Pons (tissue), 1 donor: ENCODE results near the gene TPP1.

ENCODE experiments used
- DNase-seq: peaks from one replicate; pipeline ENCODE4 v3.0.0-alpha.2; 2016; ENCODE audit warnings: low spot score

TPP1 gene

DNA sequence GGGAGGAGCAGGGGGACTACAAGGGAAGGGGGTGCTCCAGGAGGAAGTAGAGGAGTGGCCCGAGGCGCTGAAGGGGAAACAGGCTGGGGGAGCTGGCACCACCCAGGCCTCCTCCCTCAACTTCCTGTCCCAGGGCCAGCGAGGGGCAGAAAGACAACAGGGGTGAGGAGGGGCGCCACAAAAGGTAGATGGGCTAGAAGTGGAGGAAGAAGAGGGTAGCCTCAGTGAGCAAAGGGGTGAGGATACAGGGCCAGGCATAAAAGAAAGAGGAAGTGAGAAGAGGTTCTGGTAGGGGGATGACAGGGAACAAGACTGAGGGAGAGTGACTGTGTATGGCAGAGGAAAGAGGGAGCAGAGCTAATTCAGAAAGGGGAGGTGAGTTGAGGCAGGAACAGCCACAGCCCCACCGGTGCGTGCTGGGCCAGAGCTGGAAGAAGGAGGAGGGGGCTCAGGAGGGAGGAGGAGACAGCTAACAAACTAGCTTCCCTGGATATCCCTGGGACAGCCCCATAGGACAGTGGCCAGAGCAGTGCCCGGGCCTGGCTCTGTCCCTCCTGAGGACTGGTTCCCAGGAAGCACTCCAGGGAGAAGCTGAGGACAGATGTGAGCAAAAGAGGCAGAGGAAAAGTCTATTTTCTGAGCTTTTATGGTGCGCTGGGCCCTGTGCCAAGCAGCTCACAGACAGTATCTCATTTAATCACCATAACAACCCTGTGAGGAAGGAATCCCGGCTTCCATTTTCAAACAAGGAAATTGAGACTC is 27.9 kb upstream of the TPP1 start:
- no peak for DNase-seq

DNA sequence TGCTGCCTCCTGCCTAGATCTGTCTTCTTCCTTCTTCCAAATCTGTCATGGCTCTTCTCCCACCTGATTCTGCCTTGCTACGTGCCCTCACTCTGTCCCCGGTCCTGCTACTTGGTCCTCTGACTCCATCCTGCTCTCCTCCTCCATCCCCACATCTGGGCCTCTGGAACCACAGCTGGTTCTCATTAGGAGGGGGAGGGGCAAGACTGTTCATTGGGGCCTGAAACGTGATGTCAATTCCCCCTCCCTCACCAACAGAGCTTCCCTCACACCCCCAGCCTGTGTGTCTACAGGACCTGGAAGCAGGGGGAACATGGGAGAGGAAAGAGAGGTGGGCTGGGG is 27.3 kb upstream of the TPP1 start:
- no peak for DNase-seq

DNA sequence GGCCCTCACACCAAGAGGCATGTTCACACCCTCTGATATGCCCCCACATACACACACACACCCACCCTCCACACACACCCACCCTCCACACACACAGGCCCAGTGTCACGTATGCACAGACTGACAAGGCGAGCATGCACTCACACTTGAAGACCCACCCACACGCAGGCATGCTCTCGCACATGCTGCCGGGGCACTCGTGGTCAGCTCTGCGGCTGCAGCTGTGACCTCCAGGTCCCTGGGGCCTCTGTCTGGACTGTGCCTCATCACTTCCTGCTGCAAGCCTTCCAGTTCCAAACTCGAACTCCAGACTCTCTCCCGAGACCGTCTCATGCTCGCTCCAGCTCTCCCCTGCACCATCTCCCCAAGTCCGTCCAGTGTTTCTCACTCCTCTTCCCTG is 26.8 kb upstream of the TPP1 start:
- no peak for DNase-seq

DNA sequence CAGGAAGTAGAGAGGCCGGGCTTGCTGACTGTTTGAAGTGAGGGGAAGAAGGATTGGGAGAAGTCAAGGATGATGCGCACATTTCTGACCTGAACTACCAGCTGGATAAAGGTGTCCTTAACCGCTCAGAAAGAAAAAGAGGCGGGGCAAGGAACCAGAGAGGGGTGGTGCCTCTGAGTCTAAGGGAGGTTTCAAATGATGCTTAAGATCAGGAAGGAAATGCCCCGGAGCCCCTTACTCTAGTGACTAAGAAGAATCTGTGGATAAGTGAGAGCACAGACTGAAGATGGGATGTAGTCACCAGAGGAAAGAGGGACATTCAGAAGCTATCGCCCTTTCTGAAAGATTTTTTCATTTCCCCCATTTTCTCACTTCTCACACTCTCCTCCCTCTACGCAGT is 23.7 kb upstream of the TPP1 start:
- no peak for DNase-seq

DNA sequence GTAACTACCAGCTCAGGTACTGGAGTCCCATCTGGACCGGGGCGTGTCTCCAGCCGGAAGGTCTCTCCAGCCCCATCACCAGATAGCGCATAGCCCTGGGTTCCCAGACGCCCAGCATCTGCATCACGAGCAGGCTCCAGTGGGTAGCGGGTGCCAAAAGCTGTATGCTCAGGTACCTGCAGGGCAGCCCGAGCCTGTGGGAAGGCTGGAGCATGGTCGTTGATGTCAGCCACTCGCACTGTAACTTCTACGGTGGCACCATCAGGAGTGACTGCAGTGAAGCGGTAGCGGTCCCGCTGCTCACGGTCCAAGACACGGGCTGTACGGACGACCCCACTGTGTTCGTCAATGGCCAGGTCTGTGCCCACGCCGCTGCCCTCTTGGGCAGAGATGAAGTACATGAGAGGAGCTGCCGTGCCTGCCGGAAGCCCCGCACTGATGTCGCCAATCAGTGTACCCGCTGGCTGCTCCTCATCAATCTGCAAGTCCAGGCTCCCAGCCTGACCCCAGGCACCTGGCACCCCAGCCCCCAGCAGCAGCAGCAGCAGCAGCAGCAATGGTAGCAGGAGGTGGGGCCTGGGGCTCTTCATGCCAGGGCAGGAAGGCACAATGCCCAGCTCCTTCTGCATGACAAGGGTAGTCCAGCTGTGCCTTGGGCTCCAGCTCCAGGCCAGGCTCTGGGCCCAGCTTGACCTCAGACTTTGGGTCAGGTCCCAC is 21.9 kb upstream of the TPP1 start:
- DNase-seq: peak; percentile 43

DNA sequence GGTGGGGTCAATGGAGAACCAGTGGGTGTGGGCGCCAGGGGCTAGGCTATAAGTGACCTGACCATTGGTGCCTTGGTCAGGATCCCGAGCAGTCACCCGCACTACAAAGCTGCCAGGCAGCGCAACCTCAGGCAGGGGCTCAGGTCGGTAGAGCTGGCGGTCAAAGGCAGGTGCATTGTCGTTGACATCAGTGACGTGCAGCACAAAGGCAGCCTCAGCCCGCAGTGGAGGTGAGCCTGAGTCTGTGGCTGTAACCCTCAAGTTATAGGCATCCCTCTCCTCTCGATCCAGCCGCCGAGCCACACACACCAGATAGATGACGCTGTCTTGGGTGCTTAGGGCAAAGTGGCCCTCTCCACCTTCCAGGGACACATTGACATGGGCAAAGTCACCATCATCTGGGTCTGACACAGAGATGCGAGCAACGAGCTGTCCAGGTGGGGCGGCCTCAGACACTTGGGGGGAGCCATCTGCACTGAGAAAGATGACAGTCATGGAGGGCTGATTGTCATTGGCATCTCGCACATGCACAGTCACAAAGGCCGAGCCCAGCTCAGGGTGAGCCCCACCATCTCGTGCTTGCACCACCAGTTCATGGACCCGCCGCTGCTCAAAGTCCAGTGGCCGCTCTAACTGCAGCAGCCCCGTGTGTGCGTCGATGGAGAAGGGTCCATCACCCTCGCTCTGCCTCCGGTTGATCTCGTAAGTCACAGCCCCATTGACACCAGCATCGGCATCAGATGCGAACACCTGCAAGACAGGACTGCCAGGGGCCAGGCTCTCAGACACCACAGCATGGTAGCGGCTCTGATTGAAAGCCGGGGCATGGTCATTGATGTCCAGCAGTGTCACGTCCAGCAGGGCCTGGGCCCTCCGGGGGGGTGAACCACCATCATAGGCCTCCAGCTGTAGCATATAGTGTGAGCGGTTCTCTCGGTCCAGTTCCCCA is 21.1 kb upstream of the TPP1 start:
- no peak for DNase-seq

DNA sequence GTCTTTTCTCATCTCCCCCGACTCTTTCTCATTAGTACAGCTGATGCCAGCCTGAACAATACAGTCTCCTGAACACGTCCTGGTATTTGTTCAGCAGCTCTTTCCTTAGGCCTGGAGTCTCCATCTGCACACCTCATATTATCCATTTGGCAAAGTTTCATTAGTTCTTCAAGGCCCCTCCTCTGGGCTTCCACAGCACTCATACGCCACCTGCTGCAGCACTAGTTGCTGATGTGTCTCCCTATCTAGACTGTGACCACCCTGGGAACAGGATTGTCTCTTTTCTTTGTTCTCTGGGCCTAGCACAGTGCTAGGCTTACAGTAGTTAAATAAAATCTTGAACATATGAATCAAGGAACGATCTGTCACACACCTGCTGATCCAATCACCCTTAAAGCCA is 19.2 kb upstream of the TPP1 start:
- DNase-seq: no peak

DNA sequence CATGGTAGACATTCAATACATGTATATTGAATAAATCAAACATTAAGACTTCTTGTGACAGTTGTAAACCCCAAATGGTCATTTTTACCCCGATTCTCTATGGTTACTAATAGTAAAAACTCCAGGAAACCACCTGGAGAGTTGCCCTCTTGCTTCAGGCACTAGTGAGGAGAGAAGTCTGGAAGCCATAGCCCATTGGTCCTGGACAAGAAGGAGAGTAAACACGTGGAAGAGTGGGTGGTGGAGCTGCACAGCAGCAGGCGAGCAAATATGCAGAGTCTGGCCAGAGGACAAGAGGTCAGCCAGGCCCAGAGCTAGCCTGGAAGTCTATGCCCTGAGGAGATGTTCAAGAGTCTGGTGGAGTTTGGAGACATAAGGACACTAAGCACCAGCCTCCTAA is 18.6 kb upstream of the TPP1 start:
- DNase-seq: no peak

DNA sequence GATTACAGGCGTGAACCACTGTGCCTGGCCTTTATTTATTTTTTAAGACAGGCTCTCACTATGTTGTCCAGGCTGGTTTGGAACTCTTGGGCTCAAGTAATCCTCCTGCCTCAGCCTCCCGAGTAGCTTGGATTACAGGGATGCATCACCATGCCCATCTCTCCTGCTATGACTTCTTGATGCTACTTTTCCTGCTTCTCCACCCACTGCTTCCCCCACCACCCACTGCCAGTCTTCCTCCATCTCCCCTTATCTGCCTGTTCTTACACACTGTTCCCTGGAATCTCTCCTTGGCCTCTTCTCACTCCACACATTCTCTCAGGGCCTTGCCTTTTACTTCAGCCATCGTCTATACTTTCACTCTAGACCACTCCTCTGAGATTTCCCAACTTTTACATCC is 17.3 kb upstream of the TPP1 start:
- no peak for DNase-seq

DNA sequence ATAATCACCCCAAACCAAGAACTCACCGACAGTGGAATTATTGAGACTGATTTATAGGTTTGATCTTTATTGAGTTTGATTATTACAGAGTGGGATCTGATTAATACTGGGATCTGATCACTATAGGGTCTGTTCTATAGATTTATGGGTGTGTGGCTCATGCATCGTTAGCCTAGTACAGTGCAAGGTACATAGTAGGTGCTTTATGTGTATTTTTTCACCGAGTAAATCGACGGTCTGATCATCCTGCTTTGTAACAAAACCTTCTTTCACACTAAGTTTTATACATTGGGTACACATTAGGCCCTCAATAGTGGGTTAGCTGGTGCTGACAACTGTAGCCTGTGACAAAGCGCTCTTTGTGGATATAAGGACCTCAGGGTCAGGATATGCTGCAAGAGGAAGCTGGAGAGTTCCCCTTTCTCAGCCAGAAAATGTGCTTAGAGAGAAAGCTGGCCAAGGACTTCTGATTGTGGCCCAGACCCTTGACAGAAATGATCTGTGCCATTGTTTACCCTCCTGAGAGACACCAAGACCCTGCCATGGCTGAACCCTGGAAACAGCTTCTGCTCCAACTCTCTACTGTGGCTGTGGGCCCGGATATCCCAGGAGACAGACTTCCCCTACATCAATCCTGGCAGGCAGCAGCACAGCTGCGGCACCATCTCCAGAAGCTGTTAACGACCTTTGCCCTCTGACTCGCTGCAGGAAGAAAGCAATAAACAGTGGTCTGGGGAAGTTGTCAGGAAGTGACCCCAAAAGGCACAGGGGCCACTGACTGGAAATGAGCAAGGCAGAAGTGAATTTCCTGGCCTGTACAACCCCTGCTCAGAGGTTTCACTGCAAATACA is 16.1 kb upstream of the TPP1 start:
- DNase-seq: peak; percentile 91

DNA sequence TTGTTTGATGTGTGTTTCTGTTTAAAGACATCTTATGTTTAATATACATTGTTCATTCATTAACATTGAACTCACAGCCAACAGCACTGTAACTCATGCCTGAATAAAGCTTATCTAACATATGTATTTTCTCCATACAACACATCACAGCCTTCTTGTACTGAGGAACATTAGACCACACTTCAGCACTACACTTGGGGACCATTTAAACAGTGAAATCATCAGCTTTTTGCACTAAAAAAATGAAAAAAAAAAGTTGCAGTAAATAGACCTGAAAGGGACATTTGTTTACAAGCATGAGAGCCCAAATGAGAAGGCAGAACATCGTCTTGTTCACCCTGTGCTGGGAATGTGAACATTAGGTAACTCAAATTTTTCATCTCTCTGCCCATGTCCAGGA is 15.3 kb upstream of the TPP1 start:
- DNase-seq: no peak

DNA sequence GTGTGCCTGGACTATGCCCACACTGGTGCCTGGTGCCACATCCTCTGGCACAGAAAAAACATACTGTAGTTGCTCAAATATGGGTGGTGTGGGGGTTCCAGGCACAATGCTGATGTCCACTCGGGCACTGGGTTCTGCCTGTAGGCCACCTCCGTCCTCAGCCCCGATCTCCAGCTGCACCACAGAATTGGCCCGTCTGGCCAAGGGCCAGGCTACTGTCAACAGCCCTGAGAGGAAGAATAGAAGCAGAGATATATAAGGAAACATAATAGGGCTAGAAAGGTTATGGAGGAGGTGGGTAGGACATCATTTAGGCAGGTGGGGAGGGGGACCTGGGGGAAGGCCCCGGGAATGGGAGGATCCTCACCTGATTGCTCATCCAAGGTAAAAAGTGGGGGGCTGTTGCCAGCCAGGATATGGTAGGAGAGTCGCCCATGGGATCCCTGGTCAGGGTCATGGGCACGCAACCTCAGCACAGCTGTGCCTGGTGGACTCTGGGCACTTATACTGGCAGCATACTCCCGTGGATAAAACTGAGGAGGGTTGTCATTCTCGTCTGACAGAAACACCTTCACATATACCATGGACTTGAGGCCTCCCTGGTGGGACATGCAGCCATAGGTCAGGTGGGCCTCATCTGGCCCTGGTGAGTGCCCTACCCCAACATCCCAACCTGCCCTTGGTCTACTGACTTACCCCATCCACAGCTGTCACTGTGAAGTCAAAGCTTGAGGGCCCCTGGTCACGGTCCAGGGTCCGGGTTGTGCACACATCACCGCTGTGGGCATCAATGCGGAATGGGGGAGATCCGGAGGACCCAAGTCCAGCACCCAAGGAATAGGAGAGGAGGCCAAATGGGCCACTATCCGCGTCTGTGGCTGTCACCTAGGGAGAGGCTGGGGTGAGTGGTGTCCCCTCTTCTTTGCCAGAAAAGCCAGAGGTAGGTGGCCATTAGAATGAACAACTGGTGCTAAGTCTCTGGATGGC is 14.5 kb upstream of the TPP1 start:
- DNase-seq: no peak

DNA sequence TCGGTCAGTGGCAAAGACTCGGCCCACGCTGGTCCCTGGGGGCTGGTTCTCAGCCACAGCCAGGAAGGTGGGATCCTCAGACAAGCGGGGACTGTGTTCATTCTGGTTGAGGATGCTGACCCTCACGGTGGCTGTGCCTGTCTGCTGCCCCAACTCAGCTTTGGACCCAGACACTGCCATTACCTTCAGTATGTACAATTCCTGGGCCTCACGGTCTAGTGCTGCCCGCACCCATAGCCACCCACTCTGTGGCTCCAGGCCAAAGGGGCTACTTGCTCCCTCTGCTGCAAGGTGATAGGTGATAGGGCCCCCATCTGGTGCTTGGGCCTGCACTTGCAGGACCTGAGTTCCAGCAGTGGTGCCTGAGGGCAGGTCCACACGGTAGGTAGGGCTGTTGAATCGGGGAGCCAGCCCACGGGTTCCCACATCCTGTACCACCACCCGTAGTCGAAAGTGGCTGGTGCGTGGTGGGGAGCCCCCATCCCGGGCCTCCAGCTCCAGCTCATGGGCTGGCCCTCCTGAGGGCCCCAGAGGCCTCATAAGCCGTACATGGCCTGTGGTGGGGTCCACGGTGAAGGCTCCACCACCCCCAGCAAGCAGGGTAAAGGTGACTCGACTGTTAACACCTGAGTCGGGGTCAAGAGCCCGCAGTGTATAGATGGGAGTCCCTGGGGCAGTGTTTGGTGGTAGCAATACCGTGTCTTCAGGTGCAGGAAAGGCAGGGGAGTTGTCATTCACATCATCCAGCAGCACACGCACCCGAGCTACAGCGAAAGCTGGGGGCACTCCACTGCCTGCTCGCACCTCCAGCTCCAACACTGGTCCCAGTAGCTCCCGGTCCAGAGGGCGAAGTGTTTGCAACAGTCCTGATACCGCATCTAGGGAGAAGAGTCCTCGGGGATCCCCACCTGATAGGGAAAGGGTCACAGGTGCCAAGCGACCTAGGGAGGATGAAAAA is 13.2 kb upstream of the TPP1 start:
- DNase-seq: no peak

DNA sequence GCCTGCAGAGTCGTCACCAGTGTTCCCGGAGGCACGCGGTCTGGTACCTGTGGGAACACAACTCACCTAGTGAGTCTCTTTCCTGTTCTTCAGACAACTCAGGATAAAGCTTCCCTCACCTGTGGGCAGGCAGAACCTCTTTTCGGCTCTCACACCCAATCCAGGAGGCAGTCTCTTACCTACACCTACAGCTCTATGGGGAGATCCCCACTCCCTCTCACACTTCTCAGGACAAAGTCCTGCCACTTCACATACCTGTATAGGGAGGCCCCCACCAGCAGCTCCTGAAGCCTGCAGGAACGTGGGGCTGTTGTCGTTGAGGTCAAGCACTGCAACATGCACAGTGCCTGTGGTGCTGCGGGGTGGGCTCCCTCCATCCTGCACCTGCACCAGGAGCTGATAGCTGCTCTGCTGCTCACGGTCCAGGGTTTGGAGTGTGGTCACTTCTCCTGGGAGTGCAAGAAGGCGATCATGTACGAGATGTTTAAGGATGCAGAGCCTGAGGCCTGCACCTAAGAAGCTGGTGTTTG is 12.2 kb upstream of the TPP1 start:
- DNase-seq: no peak

DNA sequence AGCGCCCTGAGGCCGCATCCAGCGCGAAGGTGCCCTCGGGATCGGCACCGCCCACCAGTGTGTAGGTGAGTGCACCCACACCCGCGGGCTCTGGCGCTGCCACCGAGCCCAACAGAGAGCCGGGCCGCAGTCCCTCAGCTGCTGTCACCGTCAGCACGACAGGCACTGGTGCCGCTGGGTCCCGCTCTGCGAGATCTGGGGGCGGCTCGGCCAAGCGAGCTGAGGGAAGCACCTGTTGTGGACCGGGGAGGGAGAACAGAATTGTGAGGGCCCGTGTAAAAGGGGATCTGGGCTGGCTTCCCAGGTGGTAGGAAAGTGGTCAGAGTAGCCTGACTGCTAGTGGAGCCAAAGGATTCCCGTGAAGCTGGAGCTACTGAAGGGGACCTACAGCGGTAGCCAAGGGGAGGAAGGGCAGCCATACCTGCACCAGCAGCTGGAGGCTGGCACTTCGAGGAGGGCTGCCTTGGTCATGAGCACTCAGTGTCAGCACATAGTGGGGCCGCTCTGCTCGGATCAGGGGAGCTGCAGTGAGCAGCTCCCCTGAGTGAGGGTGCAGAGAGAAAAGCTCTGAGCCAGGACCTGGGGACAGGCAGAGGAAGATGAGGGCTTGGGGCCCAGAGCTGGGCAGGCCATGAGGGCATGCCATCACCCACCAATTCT is 11.5 kb upstream of the TPP1 start:
- no peak for DNase-seq

DNA sequence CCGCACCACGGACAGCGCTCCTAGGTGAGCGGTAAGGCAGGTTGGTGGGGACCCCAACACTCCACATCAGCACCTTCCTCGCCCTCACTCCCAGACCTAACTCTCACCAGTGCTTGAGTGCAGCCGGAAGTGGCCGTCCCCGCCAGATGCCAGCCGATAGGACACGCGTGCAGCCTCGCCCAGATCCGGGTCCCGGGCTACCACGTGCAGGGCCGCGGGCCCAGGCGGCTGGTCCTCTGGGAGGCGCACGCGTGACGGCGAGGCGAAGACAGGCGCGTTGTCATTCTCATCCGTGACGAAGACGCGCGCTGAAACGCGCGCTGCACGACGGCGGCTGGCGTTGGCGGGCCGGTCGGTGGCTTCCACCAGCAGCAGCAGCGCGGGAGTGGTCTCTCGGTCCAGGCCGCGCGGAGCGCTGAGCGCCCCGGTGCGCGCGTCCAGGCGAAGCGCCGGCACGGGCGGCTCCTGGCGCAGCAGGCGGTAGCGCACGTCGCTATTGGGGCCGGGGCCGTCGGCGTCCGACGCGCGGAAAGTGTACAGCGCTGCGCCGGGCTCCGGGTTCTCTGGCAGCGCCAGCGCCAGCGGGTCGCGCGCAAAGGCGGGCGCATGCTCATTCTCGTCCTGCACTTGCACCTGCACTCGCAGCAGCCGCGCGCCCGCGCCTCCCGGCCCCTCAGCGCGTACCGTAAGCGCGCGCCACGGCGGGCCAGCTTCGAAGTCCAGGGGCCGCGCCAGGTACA is 10.8 kb upstream of the TPP1 start:
- no peak for DNase-seq

DNA sequence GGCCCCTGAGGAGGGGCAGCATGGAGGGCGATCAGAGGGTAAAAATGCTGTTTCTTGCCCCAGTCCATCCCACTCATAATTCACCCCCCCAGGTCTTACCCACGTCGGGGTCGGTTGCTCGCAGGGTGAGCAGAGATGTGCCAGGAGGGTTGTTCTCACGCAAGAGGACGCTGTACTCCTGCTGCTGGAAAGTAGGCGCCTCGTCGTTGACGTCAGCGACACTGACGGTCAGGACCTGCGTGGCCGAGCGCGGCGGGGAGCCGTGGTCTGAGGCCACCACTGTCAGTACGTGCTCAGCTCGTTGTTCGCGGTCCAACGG is 10.3 kb upstream of the TPP1 start:
- no peak for DNase-seq

DNA sequence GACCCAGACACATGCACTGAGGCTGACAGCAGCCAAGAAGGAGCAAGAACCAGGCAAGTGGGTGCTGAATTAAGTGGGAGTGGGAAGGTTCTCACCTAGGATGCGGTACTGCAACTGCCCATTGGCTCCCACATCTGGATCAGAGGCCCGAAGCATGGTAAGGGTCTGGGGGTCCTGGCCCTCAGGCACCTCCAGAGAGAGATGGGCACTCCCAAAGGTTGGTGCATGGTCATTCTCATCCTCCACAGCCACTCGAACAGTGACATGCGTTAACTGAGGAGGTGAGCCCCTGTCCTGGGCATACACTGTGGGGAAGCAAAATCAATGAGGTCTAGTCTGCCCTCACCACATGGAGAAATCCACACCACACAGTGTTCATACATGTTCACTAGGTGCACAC is 9.3 kb upstream of the TPP1 start:
- no peak for DNase-seq
